SIG-M5 (cell line): ENCODE data around the gene KCNJ14.
"Not testable (repeated sequence)": the region's sequence is repeated elsewhere in the genome, so short reads cannot be mapped to it uniquely, and the experiment has no call there.

Source experiments
- DNase-seq: peaks from one replicate; lab custom pipeline; 2025; lab: John Stamatoyannopoulos, UW

Gene KCNJ14

GRCh38 chr19:48471836-48472235 is 16.5 kb downstream of the KCNJ14 start:
- no peak for DNase-seq

- no peak for DNase-seq
Measured at GRCh38 chr19:48473161-48473966, 18.0 kb downstream of the KCNJ14 start.

- DNase-seq, result no peak
Measured at GRCh38 chr19:48474084-48474592, 18.8 kb downstream of the KCNJ14 start.

- DNase-seq, result no peak
Measured at GRCh38 chr19:48475369-48476068, 20.1 kb downstream of the KCNJ14 start.

- no peak for DNase-seq
Measured at GRCh38 chr19:48476176-48476575, 20.8 kb downstream of the KCNJ14 start.

GRCh38 chr19:48477067-48477685 is 21.8 kb downstream of the KCNJ14 start:
- no peak for DNase-seq

- DNase-seq, result no peak
Measured at GRCh38 chr19:48477698-48478338, 22.4 kb downstream of the KCNJ14 start.

- DNase-seq, result no peak
Measured at GRCh38 chr19:48478339-48479256, 23.2 kb downstream of the KCNJ14 start.

- no peak for DNase-seq
Measured at GRCh38 chr19:48479686-48480085, 24.3 kb downstream of the KCNJ14 start.

- DNase-seq, result no peak
Measured at GRCh38 chr19:48480183-48480557, 24.8 kb downstream of the KCNJ14 start.

- no peak for DNase-seq
Measured at GRCh38 chr19:48480558-48481500, 25.5 kb downstream of the KCNJ14 start.

GRCh38 chr19:48481846-48482639 is 26.7 kb downstream of the KCNJ14 start:
- DNase-seq, result no peak

GRCh38 chr19:48483301-48483700 is 27.9 kb downstream of the KCNJ14 start:
- DNase-seq, result no peak

- no peak for DNase-seq
Measured at GRCh38 chr19:48484247-48484893, 29.0 kb downstream of the KCNJ14 start.

GRCh38 chr19:48484931-48485612 is 29.7 kb downstream of the KCNJ14 start:
- no peak for DNase-seq

GRCh38 chr19:48486706-48487105 is 31.3 kb downstream of the KCNJ14 start:
- DNase-seq, result not testable (repeated sequence)

GRCh38 chr19:48487544-48487943 is 32.2 kb downstream of the KCNJ14 start:
- DNase-seq, result no peak

GRCh38 chr19:48487948-48488347 is 32.6 kb downstream of the KCNJ14 start:
- no peak for DNase-seq
